Activated T-helper 2 cell treated with anti-CD3 and anti-CD28 coated beads, Interferon-gamma antibody, Interleukin-2, Interleukin-4, amounts not matched to agents 10 μg/mL and 5 μg/mL and 100 μg/mL, durations not matched to agents 14 hours and 24 hours and 36 hours (primary cell): ENCODE data around the gene BEND7. TPM values are rescaled to one million over a fixed set of nuclear protein-coding genes. Genes with fewer than 3 reads are reported as not detected.
A peak's percentile ranks its signal among the peaks of the same experiment; 100 is the strongest.

Source experiments
- DNase-seq: peaks from one replicate; pipeline ENCODE4 v3.0.0; 2021; ENCODE audit warnings: low spot score
- H3K27ac Mint-ChIP-seq: one replicate; pipeline ENCODE4 v1.8.0; 2021; ENCODE audit warnings: mixed read lengths
- H3K27me3 Mint-ChIP-seq: one replicate; pipeline ENCODE4 v1.8.0; 2021; ENCODE audit warnings: low read depth, mixed read lengths
- H3K36me3 Mint-ChIP-seq: one replicate; pipeline ENCODE4 v1.8.0; 2021; ENCODE audit warnings: low read depth, mixed read lengths
- H3K4me1 Mint-ChIP-seq: one replicate; pipeline ENCODE4 v1.8.0; 2021; ENCODE audit warnings: low read depth, mixed read lengths
- H3K4me3 Mint-ChIP-seq: one replicate; pipeline ENCODE4 v1.8.0; 2021; ENCODE audit warnings: low read depth, mild to moderate bottlenecking, moderate library complexity, mixed read lengths
- H3K9me3 Mint-ChIP-seq: one replicate; pipeline ENCODE4 v1.8.0; 2021; ENCODE audit warnings: mixed read lengths
- intact Hi-C: fragments of 100-400 bp; cut with micrococcal nuclease; formaldehyde crosslinking; loops from one replicate; pipeline ENCODE4 v1.15.1; 2023
- total RNA-seq: library from RNA; stranded (reverse); gene quantifications from 2 replicates; pipeline ENCODE4 v1.2.3, GENCODE V29; 2022

The BEND7 gene
- total RNA-seq, 1 donor from 2014 or later = not detected

- Mint-ChIP-seq H3K27ac (no peak overlapping the region), H3K4me3 (no peak overlapping the region), H3K27me3 (peaks cover 30% of the 10 kb centered on the region), H3K36me3 (no peaks in the 10 kb centered on the region), H3K4me1 (no peaks in the 10 kb centered on the region), H3K9me3 (no peaks in the 10 kb centered on the region)
- intact Hi-C loops = no loop called here
- DNase-seq = no peak
These were observed 8.0 kb upstream of the BEND7 start for GRCh38 chr10:13536674-13537366.

- no peaks in the 10 kb centered on the region for H3K4me1 Mint-ChIP-seq
- no peaks in the 10 kb centered on the region for H3K9me3 Mint-ChIP-seq
- no peaks in the 10 kb centered on the region for H3K36me3 Mint-ChIP-seq
- intact Hi-C loops = no loop called here
- DNase-seq = no peak
- H3K27me3 Mint-ChIP-seq = peaks cover 33% of the 10 kb centered on the region
- H3K27ac Mint-ChIP-seq = no peak overlapping the region
- no peak overlapping the region for H3K4me3 Mint-ChIP-seq
These were observed 6.5 kb upstream of the BEND7 start for GRCh38 chr10:13535346-13535745.

GRCh38 chr10:13529714-13529973 is 830 bp upstream of the BEND7 start:
- DNase-seq = no peak
- H3K27ac Mint-ChIP-seq = no peak overlapping the region
- intact Hi-C loops = no loop called here
- peaks cover 61% of the 10 kb centered on the region for H3K27me3 Mint-ChIP-seq
- H3K36me3 Mint-ChIP-seq = no peaks in the 10 kb centered on the region
- no peaks in the 10 kb centered on the region for H3K4me1 Mint-ChIP-seq
- H3K4me3 Mint-ChIP-seq = no peak overlapping the region
- H3K9me3 Mint-ChIP-seq = no peaks in the 10 kb centered on the region

GRCh38 chr10:13528123-13528874 is 515 bp downstream of the BEND7 start:
- Mint-ChIP-seq H3K27me3 (peaks cover 63% of the 10 kb centered on the region), H3K27ac (no peak overlapping the region), H3K9me3 (no peaks in the 10 kb centered on the region), H3K4me3 (peak overlapping the region; percentile 49), H3K36me3 (no peaks in the 10 kb centered on the region), H3K4me1 (no peaks in the 10 kb centered on the region)
- no peak for DNase-seq
- intact Hi-C loops = no loop called here

- Mint-ChIP-seq H3K27ac (no peak overlapping the region), H3K4me3 (peak overlapping the region; percentile 49), H3K4me1 (no peaks in the 10 kb centered on the region), H3K27me3 (peaks cover 64% of the 10 kb centered on the region), H3K9me3 (no peaks in the 10 kb centered on the region), H3K36me3 (no peaks in the 10 kb centered on the region)
- DNase-seq = no peak
- intact Hi-C loops = no loop called here
These were observed 1.0 kb downstream of the BEND7 start for GRCh38 chr10:13527864-13528122.

GRCh38 chr10:13526948-13527863 is 1.6 kb downstream of the BEND7 start:
- intact Hi-C loops = no loop called here
- Mint-ChIP-seq H3K4me1 (no peaks in the 10 kb centered on the region), H3K36me3 (no peaks in the 10 kb centered on the region), H3K9me3 (no peaks in the 10 kb centered on the region), H3K4me3 (peak overlapping the region; percentile 21), H3K27me3 (peaks cover 66% of the 10 kb centered on the region), H3K27ac (no peak overlapping the region)
- DNase-seq = no peak

- Mint-ChIP-seq H3K4me1 (no peaks in the 10 kb centered on the region), H3K4me3 (no peak overlapping the region), H3K9me3 (no peaks in the 10 kb centered on the region), H3K36me3 (no peaks in the 10 kb centered on the region), H3K27ac (no peak overlapping the region), H3K27me3 (peaks cover 63% of the 10 kb centered on the region)
- no peak for DNase-seq
- intact Hi-C loops = no loop called here
These were observed 3.2 kb downstream of the BEND7 start for GRCh38 chr10:13525663-13526062.

- Mint-ChIP-seq H3K27me3 (peaks cover 37% of the 10 kb centered on the region), H3K36me3 (no peaks in the 10 kb centered on the region), H3K9me3 (no peaks in the 10 kb centered on the region), H3K4me1 (no peaks in the 10 kb centered on the region), H3K27ac (no peak overlapping the region), H3K4me3 (no peak overlapping the region)
- intact Hi-C loops = no loop called here
- no peak for DNase-seq
These were observed 7.8 kb downstream of the BEND7 start for GRCh38 chr10:13521026-13521425.

- H3K4me3 Mint-ChIP-seq = no peak overlapping the region
- H3K27ac Mint-ChIP-seq = no peak overlapping the region
- no peaks in the 10 kb centered on the region for H3K9me3 Mint-ChIP-seq
- no peaks in the 10 kb centered on the region for H3K4me1 Mint-ChIP-seq
- DNase-seq = no peak
- H3K27me3 Mint-ChIP-seq = peaks cover 30% of the 10 kb centered on the region
- intact Hi-C loops = no loop called here
- no peaks in the 10 kb centered on the region for H3K36me3 Mint-ChIP-seq
These were observed 8.6 kb downstream of the BEND7 start for GRCh38 chr10:13520194-13520593.

GRCh38 chr10:13518076-13518692 is 10.6 kb downstream of the BEND7 start:
- H3K9me3 Mint-ChIP-seq = no peaks in the 10 kb centered on the region
- no peak overlapping the region for H3K4me3 Mint-ChIP-seq
- peaks cover 18% of the 10 kb centered on the region for H3K27me3 Mint-ChIP-seq
- H3K4me1 Mint-ChIP-seq = no peaks in the 10 kb centered on the region
- DNase-seq = no peak
- intact Hi-C loops = no loop called here
- no peaks in the 10 kb centered on the region for H3K36me3 Mint-ChIP-seq
- no peak overlapping the region for H3K27ac Mint-ChIP-seq

- Mint-ChIP-seq H3K4me3 (no peak overlapping the region), H3K27me3 (peaks cover 17% of the 10 kb centered on the region), H3K36me3 (no peaks in the 10 kb centered on the region), H3K4me1 (no peaks in the 10 kb centered on the region), H3K27ac (no peak overlapping the region), H3K9me3 (no peaks in the 10 kb centered on the region)
- intact Hi-C loops = no loop called here
- DNase-seq = no peak
These were observed 11.1 kb downstream of the BEND7 start for GRCh38 chr10:13517675-13518074.

GRCh38 chr10:13516176-13516575 is 12.6 kb downstream of the BEND7 start:
- Mint-ChIP-seq H3K36me3 (no peaks in the 10 kb centered on the region), H3K4me3 (no peak overlapping the region), H3K9me3 (no peaks in the 10 kb centered on the region), H3K27me3 (peaks cover 9% of the 10 kb centered on the region), H3K27ac (no peak overlapping the region), H3K4me1 (no peaks in the 10 kb centered on the region)
- intact Hi-C loops = no loop called here
- DNase-seq = no peak

- DNase-seq = no peak
- H3K4me1 Mint-ChIP-seq = no peaks in the 10 kb centered on the region
- H3K4me3 Mint-ChIP-seq = no peak overlapping the region
- no peak overlapping the region for H3K27ac Mint-ChIP-seq
- H3K27me3 Mint-ChIP-seq = peaks cover 9% of the 10 kb centered on the region
- H3K9me3 Mint-ChIP-seq = no peaks in the 10 kb centered on the region
- no peaks in the 10 kb centered on the region for H3K36me3 Mint-ChIP-seq
- intact Hi-C loops = no loop called here
These were observed 13.3 kb downstream of the BEND7 start for GRCh38 chr10:13515467-13515866.
